MM.1S (cell line): ENCODE results near the gene FABP6.
A peak's percentile ranks its signal among the peaks of the same experiment; 100 is the strongest.

ENCODE experiments used
- DNase-seq: peaks from one replicate; pipeline ENCODE4 v3.0.0-alpha.2; 2015
- H2AFZ ChIP-seq: fragments of 300-600 bp; sonication (generic); 2 replicates; pipeline ENCODE4 v1.6.0; 2016; ENCODE audit warnings: antibody characterized with exemption, low read length
- H3F3A ChIP-seq: fragments of 300-600 bp; sonication (generic); 2 replicates; pipeline ENCODE4 v1.6.1; 2016; ENCODE audit warnings: mild to moderate bottlenecking, antibody characterized with exemption, low read length, moderate library complexity, mixed read lengths; ENCODE audit not compliant: insufficient read depth
- H3K27ac ChIP-seq: fragments of 300-600 bp; sonication (generic); 2 replicates; pipeline ENCODE4 v1.5.1; 2016; ENCODE audit warnings: mild to moderate bottlenecking, low read length
- H3K27me3 ChIP-seq: fragments of 300-600 bp; sonication (generic); replicated peaks from 2 replicates; pipeline ENCODE4 v1.6.0; 2016; ENCODE audit warnings: low read length; ENCODE audit not compliant: insufficient read depth
- H3K36me3 ChIP-seq: fragments of 300-600 bp; sonication (generic); replicated peaks from 2 replicates; pipeline ENCODE4 v1.6.1; 2016; ENCODE audit warnings: mild to moderate bottlenecking, low read length, mixed read lengths; ENCODE audit not compliant: insufficient read depth
- H3K4me1 ChIP-seq: fragments of 300-600 bp; sonication (generic); 2 replicates; pipeline ENCODE4 v1.6.1; 2016; ENCODE audit warnings: low read length, mixed read lengths
- H3K4me2 ChIP-seq: fragments of 300-600 bp; sonication (generic); 2 replicates; pipeline ENCODE4 v1.6.0; 2016; ENCODE audit warnings: low read depth, low read length
- H3K4me3 ChIP-seq: fragments of 300-600 bp; sonication (generic); 2 replicates; pipeline ENCODE4 v1.5.1; 2016; ENCODE audit warnings: low read length, mixed read lengths
- H3K79me2 ChIP-seq: fragments of 300-600 bp; sonication (generic); 2 replicates; pipeline ENCODE4 v1.6.1; 2016; ENCODE audit warnings: mixed run types, low read length, mixed read lengths
- H3K9ac ChIP-seq: fragments of 300-600 bp; sonication (generic); 2 replicates; pipeline ENCODE4 v1.6.1; 2016; ENCODE audit warnings: low read length, mixed read lengths
- H3K9me2 ChIP-seq: fragments of 300-600 bp; sonication (generic); replicated peaks from 2 replicates; pipeline ENCODE4 v1.6.1; 2016; ENCODE audit warnings: mild to moderate bottlenecking, low read length, mixed read lengths; ENCODE audit not compliant: insufficient read depth
- H3K9me3 ChIP-seq: fragments of 300-600 bp; sonication (generic); replicated peaks from 2 replicates; pipeline ENCODE4 v1.6.1; 2016; ENCODE audit warnings: mild to moderate bottlenecking, low read length, mixed read lengths; ENCODE audit not compliant: insufficient read depth
- H4K20me1 ChIP-seq: fragments of 300-600 bp; sonication (generic); 2 replicates; pipeline ENCODE4 v1.6.1; 2016; ENCODE audit warnings: mild to moderate bottlenecking, low read length, moderate library complexity, mixed read lengths; ENCODE audit not compliant: insufficient read depth
- EZH2 ChIP-seq: fragments of 300-600 bp; sonication (generic); optimal IDR thresholded peaks from 2 replicates; pipeline ENCODE3; 2017; ENCODE audit warnings: low read depth, mild to moderate bottlenecking, antibody characterized with exemption, low read length, mixed read lengths
- EZH2phosphoT487 ChIP-seq: fragments of 300-600 bp; sonication (generic); IDR thresholded peaks from 2 replicates; pipeline ENCODE4 v1.6.1; 2018; ENCODE audit warnings: antibody characterized with exemption, low read length
- TF ChIP-seq, protein P1 (sequence below): fragments of 300-600 bp; sonication (generic); IDR thresholded peaks from 2 replicates; pipeline ENCODE4 v1.5.1; 2016; ENCODE audit warnings: antibody characterized with exemption, low read length, mixed read lengths

FABP6 gene

DNA sequence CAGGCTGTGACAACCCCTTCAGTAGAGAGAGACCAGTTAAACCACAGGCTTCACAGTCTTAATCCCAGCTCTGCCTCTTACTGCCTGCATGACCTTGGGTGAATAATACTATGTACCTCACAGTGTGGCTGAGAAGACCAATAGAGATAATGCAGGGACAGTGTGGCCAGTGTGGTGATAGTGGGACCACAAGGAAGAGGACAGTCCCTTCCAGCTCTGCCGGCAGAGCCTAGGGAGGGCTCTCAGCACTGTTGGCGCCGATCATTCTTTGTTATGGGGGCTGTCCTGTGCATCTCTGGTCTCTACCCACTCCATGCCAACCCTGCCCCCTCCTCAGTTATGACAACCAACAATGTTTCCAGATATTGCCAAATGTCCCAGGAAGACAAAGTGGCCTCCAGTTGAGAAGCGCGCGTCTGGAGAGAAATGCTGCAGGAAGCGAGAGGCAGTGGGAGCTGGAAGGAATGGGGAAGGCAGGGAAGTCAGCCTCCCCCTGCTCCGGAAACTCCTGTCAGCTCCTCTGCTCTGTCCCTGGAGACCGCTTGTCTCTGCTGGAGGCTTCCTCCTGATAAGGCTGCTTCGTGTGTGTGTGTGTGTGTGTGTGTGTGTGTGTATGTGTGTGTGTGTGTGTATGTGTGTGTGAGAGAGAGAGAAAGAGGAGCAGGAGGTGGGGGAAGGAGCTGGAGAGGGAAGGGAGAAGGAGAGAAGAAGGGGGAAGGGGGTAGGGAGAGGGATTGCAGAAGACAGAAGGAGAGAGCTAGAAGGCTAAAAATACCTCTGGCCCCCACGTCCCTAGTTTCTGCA lies 31.8 kb upstream of the FABP6 start:
- no peak overlapping the region for H3K9ac ChIP-seq
- no peak overlapping the region for H2AFZ ChIP-seq
- H3K27ac ChIP-seq: no peak overlapping the region
- DNase-seq: no peak
- no peaks in the 10 kb centered on the region for H3K27me3 ChIP-seq
- H3K4me2 ChIP-seq: no peak overlapping the region
- no peaks in the 10 kb centered on the region for H4K20me1 ChIP-seq
- no peak overlapping the region for H3K4me3 ChIP-seq
- H3K4me1 ChIP-seq: 0 out of 2 replicates have a peak, but pooled peaks cover 5% of the 10 kb centered on the region
- TF ChIP-seq EZH2phosphoT487: no peak
- TF ChIP-seq EZH2: no peak
- TF ChIP-seq, protein P1, sequence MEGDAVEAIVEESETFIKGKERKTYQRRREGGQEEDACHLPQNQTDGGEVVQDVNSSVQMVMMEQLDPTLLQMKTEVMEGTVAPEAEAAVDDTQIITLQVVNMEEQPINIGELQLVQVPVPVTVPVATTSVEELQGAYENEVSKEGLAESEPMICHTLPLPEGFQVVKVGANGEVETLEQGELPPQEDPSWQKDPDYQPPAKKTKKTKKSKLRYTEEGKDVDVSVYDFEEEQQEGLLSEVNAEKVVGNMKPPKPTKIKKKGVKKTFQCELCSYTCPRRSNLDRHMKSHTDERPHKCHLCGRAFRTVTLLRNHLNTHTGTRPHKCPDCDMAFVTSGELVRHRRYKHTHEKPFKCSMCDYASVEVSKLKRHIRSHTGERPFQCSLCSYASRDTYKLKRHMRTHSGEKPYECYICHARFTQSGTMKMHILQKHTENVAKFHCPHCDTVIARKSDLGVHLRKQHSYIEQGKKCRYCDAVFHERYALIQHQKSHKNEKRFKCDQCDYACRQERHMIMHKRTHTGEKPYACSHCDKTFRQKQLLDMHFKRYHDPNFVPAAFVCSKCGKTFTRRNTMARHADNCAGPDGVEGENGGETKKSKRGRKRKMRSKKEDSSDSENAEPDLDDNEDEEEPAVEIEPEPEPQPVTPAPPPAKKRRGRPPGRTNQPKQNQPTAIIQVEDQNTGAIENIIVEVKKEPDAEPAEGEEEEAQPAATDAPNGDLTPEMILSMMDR: no peak
- no peaks in the 10 kb centered on the region for H3K9me2 ChIP-seq
- H3K36me3 ChIP-seq: no peaks in the 10 kb centered on the region
- H3K9me3 ChIP-seq: no peaks in the 10 kb centered on the region
- H3F3A ChIP-seq: no peaks in the 10 kb centered on the region
- no peaks in the 10 kb centered on the region for H3K79me2 ChIP-seq

DNA sequence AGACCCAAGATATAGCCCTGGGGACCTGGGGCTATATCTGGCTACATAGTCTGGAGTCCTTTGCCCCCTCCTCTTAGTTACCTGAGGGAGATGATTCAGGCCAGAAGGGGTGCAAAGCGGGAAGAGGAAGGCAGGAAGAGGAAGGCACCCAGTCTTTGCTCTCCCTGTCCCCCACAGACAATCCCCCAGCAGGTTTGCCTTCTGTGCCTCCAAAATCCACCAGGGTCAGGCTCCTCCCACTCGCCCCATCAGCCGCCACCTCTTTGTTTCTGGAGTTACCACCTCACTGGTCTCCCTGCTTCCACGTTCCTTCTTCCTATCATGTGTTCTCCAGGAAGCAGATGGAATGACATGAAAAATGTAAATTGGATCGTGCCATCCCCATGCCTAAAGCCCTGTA lies 31.2 kb upstream of the FABP6 start:
- TF ChIP-seq EZH2 (no peak), EZH2phosphoT487 (no peak)
- TF ChIP-seq, protein P1: no peak
- H3K4me3 ChIP-seq: no peak overlapping the region
- no peak overlapping the region for H3K4me2 ChIP-seq

GRCh38 chr5:160198841-160199409 lies 30.4 kb upstream of the FABP6 start:
- H4K20me1 ChIP-seq: no peaks in the 10 kb centered on the region
- H2AFZ ChIP-seq: 0 out of 2 replicates have a peak overlapping the region, but pooled peaks have one; percentile 24
- no peak overlapping the region for H3K9ac ChIP-seq
- H3K9me2 ChIP-seq: no peaks in the 10 kb centered on the region
- H3K4me1 ChIP-seq: 0 out of 2 replicates have a peak, but pooled peaks cover 5% of the 10 kb centered on the region
- H3K4me2 ChIP-seq: peak overlapping the region; percentile 89
- H3K27ac ChIP-seq: no peak overlapping the region
- H3K9me3 ChIP-seq: no peaks in the 10 kb centered on the region
- peak overlapping the region; percentile 59; the same call in 1 of the 2 replicates for H3K4me3 ChIP-seq
- no peak for DNase-seq
- H3F3A ChIP-seq: no peaks in the 10 kb centered on the region
- H3K36me3 ChIP-seq: no peaks in the 10 kb centered on the region
- no peaks in the 10 kb centered on the region for H3K79me2 ChIP-seq
- no peaks in the 10 kb centered on the region for H3K27me3 ChIP-seq
- no peak for TF ChIP-seq EZH2
- TF ChIP-seq EZH2phosphoT487: no peak
- TF ChIP-seq, protein P1: no peak

More for the DNA sequence above, 31.2 kb upstream of the FABP6 start:
- H4K20me1 ChIP-seq: no peaks in the 10 kb centered on the region
- no peak overlapping the region for H2AFZ ChIP-seq
- no peak for DNase-seq
- no peaks in the 10 kb centered on the region for H3F3A ChIP-seq
- H3K9me3 ChIP-seq: no peaks in the 10 kb centered on the region
- H3K9ac ChIP-seq: no peak overlapping the region
- no peaks in the 10 kb centered on the region for H3K9me2 ChIP-seq
- no peaks in the 10 kb centered on the region for H3K79me2 ChIP-seq
- H3K36me3 ChIP-seq: no peaks in the 10 kb centered on the region
- no peak overlapping the region for H3K27ac ChIP-seq
- no peaks in the 10 kb centered on the region for H3K27me3 ChIP-seq
- 0 out of 2 replicates have a peak, but pooled peaks cover 5% of the 10 kb centered on the region for H3K4me1 ChIP-seq
